Endothelial cell of umbilical vein (primary cell): ENCODE results near the gene FSD2. TPM values are rescaled to one million over a fixed set of nuclear protein-coding genes. Genes with fewer than 3 reads are reported as not detected.

ENCODE experiments used
- BruUV-seq: library from RNA; stranded (reverse); fragments of 400-500 nt; replicated peaks from 2 replicates; lab custom pipeline; 2021; lab: Mats Ljungman, UMichigan
- CTCF ChIA-PET: fragments of 300-600, 350-600 bp; sonication (Branson Sonifier 250); formaldehyde crosslinking; loops from one replicate; lab custom pipeline; 2021; ENCODE audit warnings: antibody characterized with exemption, inconsistent platforms; lab: Charles Lee
- POLR2A ChIA-PET: fragments of 300-600, 350-600 bp; sonication (Branson Sonifier 250); formaldehyde crosslinking; loops from one replicate; lab custom pipeline; 2021; ENCODE audit warnings: antibody characterized with exemption, inconsistent platforms; lab: Charles Lee
- DNase-seq: peaks from one replicate; pipeline ENCODE4 v3.0.0-alpha.2; 2011; ENCODE audit warnings: low read depth, low spot score
- FAIRE-seq: peaks from 2 replicates; lab custom pipeline; 2011; peaks lifted over from hg19 to GRCh38; lab: Jason Lieb, UNC
- H2AFZ ChIP-seq: 2 replicates; pipeline ENCODE4 v1.6.0; 2012; ENCODE audit warnings: low read depth, low read length, control low read depth, inconsistent platforms
- H3K27ac ChIP-seq: 2 replicates; pipeline ENCODE4 v1.5.1; 2011; ENCODE audit warnings: low read depth, mild to moderate bottlenecking, control low read depth, low read length, moderate library complexity; ENCODE audit not compliant: insufficient read depth
- H3K27me3 ChIP-seq, 2 experiments: 2 replicates each; pipeline versions ENCODE4 v1.6.0 to v1.6.1; 2011; ENCODE audit warnings: low read length in 2 of 2, mixed read lengths in 1 of 2; ENCODE audit not compliant: control insufficient read depth in 2 of 2, insufficient read depth in 2 of 2
- H3K36me3 ChIP-seq, 2 experiments: 2 replicates in 1 of 2; 3 replicates in 1 of 2; pipeline ENCODE4 v1.5.1; 2011; ENCODE audit warnings: low read length in 2 of 2, mild to moderate bottlenecking in 1 of 2, moderate library complexity in 1 of 2; ENCODE audit not compliant: control insufficient read depth in 2 of 2, insufficient read depth in 2 of 2; ENCODE audit errors: extremely low read depth in 1 of 2
- H3K4me1 ChIP-seq: 3 replicates; pipeline ENCODE4 v1.5.1; 2011; ENCODE audit warnings: mild to moderate bottlenecking, low read length; ENCODE audit not compliant: control insufficient read depth, insufficient read depth; ENCODE audit errors: extremely low read depth
- H3K4me2 ChIP-seq: 2 replicates; pipeline ENCODE4 v1.6.1; 2011; ENCODE audit warnings: low read length, control low read depth, mixed read lengths; ENCODE audit not compliant: insufficient read depth
- H3K4me3 ChIP-seq, 3 experiments: fragments of 200-600 bp in 1 of 3; sonication (generic), shearing (Covaris generic) in 1 of 3; replicated peaks in 1 of 3; 2 replicates each; pipeline ENCODE4 v1.5.1; 2011 to 2016; ENCODE audit warnings: control low read depth in 3 of 3, low read length in 3 of 3, mild to moderate bottlenecking in 2 of 3, inconsistent platforms in 1 of 3, low read depth in 1 of 3, moderate library complexity in 1 of 3; ENCODE audit not compliant: insufficient read depth in 1 of 3
- H3K79me2 ChIP-seq: 2 replicates; pipeline ENCODE4 v1.6.0; 2012; ENCODE audit warnings: low read length, inconsistent platforms; ENCODE audit not compliant: control insufficient read depth, insufficient read depth
- H3K9ac ChIP-seq: replicated peaks from 2 replicates; pipeline ENCODE3; 2011; ENCODE audit warnings: low read length, control low read depth; ENCODE audit not compliant: insufficient read depth; ENCODE audit errors: extremely low read depth
- H3K9me1 ChIP-seq: replicated peaks from 3 replicates; pipeline ENCODE4 v1.6.0; 2011; ENCODE audit warnings: mild to moderate bottlenecking, low read length; ENCODE audit not compliant: control insufficient read depth, insufficient read depth; ENCODE audit errors: extremely low read depth
- H3K9me3 ChIP-seq: replicated peaks from 2 replicates; pipeline ENCODE4 v1.5.1; 2012; ENCODE audit warnings: low read length, inconsistent platforms; ENCODE audit not compliant: control insufficient read depth, insufficient read depth
- H4K20me1 ChIP-seq: replicated peaks from 2 replicates; pipeline ENCODE3; 2011; ENCODE audit warnings: mild to moderate bottlenecking, low read length; ENCODE audit not compliant: control insufficient read depth, insufficient read depth; ENCODE audit errors: extremely low read depth
- EZH2 ChIP-seq: IDR thresholded peaks from 2 replicates; pipeline ENCODE4 v1.6.1; 2012; ENCODE audit warnings: borderline replicate concordance, low read depth, mild to moderate bottlenecking, moderate library complexity, low read length, inconsistent platforms; ENCODE audit not compliant: severe bottlenecking
- FOS ChIP-seq: IDR thresholded peaks from 2 replicates; pipeline ENCODE4 v1.6.1; 2011; ENCODE audit warnings: mild to moderate bottlenecking, low read length, moderate library complexity, borderline replicate concordance; ENCODE audit not compliant: insufficient read depth
- GATA2 ChIP-seq: IDR thresholded peaks from 2 replicates; pipeline ENCODE4 v1.7.0; 2011; ENCODE audit warnings: low read depth, mild to moderate bottlenecking, moderate library complexity, mixed read lengths, low read length; ENCODE audit not compliant: insufficient read length, insufficient read depth
- JUN ChIP-seq: IDR thresholded peaks from 2 replicates; pipeline ENCODE4 v1.6.1; 2011; ENCODE audit warnings: borderline replicate concordance, low read depth; ENCODE audit not compliant: insufficient read length, insufficient read depth
- MYC ChIP-seq: IDR thresholded peaks from one replicate; pipeline ENCODE4 v1.6.1; 2011; ENCODE audit warnings: mild to moderate bottlenecking, low read depth, low read length
- POLR2A ChIP-seq: IDR thresholded peaks from 2 replicates; pipeline ENCODE4 v1.6.1; 2012; ENCODE audit warnings: low read depth, mild to moderate bottlenecking, control low read depth, low read length
- POLR2AphosphoS5 ChIP-seq: IDR thresholded peaks from 2 replicates; pipeline ENCODE4 v1.6.1; 2012; ENCODE audit warnings: low read depth, mild to moderate bottlenecking, control low read depth, low read length, moderate library complexity; ENCODE audit not compliant: insufficient read depth
- dilution Hi-C: fragments of 300-500 bp; cut with MboI; formaldehyde crosslinking; loops from one replicate; pipeline ENCODE4 v1.15.0; 2019; ENCODE audit warnings: low sequenced_read_pairs; ENCODE audit not compliant: extremely low pct_ligation_motif_present
- intact Hi-C: fragments of 100-400 bp; cut with micrococcal nuclease; formaldehyde crosslinking; loops from one replicate; pipeline ENCODE4 v1.10.0; 2022
- polyA plus RNA-seq, 4 experiments: library from polyadenylated mRNA; depleted of rRNA in 3 of 4; stranded (reverse) in 3 of 4; unstranded in 1 of 4; fragments of >200 nt; gene quantifications; 2 replicates each; pipeline versions ENCODE4 v1.2.1 to v1.2.3, GENCODE V29; 2011 to 2012; ENCODE audit warnings: missing spikeins in 1 of 4
- total RNA-seq: library from RNA; stranded (reverse); gene quantifications from 2 replicates; pipeline ENCODE4 v1.2.3, GENCODE V29; 2021
- TF ChIP-seq, protein P1 (sequence below), 2 donors: IDR thresholded peaks; 1 replicate in 1 of 2; 2 replicates in 1 of 2; pipeline ENCODE4 v1.5.1; 2011; ENCODE audit warnings: low read length in 2 of 2, mild to moderate bottlenecking in 2 of 2, moderate library complexity in 2 of 2, control low read depth in 1 of 2, inconsistent platforms in 1 of 2, low read depth in 1 of 2; ENCODE audit not compliant: insufficient read depth in 1 of 2; ENCODE audit errors: extremely low read depth in 1 of 2
- TF ChIP-seq, protein P2 (sequence below): IDR thresholded peaks from 2 replicates; pipeline ENCODE4 v1.6.1; 2011; ENCODE audit not compliant: insufficient read depth, insufficient read length

The FSD2 gene
- total and polyA plus RNA-seq, 2 donors (not counting 3 experiments of a cell fraction or from before 2014, with no cell fraction given): not detected

DNA sequence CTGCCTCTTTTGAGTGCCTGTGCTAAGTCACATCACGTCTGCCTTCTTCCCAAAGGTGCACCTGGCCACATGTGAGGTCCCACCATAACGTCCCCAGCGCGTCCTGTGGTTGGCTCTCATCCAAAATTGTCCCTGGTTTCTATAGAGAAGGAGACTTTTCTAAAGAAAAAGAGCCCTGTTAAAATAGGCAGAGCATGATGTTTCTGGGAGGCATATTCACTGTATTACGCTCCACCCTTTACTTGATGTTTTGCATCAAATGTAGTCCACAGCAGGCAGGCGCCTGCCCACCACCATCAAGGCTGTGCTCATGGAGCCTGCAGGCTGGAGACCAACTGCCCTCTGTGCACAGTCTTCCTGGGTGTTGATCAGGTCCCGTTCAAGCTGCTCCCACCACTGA, 39.8 kb upstream of the FSD2 start:
- dilution Hi-C loops (no loop called here), intact Hi-C loops (loop anchor here (10.0 kb wide), 1 partner anchor 109 kb away; the partner anchor contains the start of gene HOMER2)
- H3K9me3 ChIP-seq: no peaks in the 10 kb centered on the region
- ChIA-PET CTCF (no interaction called here), POLR2A (no interaction called here)
- no peaks in the 10 kb centered on the region for H3K4me1 ChIP-seq
- DNase-seq (no peak), FAIRE-seq (no peak)
- H3K79me2 ChIP-seq: no peaks in the 10 kb centered on the region
- no peaks in the 10 kb centered on the region for H4K20me1 ChIP-seq
- no peak overlapping the region for H3K4me3 ChIP-seq
- H3K4me2 ChIP-seq: no peak overlapping the region
- no TSS peak for BruUV-seq
- no peak overlapping the region for H3K9ac ChIP-seq
- no peaks in the 10 kb centered on the region for H3K36me3 ChIP-seq
- no peak overlapping the region for H2AFZ ChIP-seq
- TF ChIP-seq MYC (no peak), EZH2 (no peak), POLR2AphosphoS5 (no peak), FOS (no peak), GATA2 (no peak), JUN (no peak), POLR2A (no peak)
- TF ChIP-seq, protein P1, sequence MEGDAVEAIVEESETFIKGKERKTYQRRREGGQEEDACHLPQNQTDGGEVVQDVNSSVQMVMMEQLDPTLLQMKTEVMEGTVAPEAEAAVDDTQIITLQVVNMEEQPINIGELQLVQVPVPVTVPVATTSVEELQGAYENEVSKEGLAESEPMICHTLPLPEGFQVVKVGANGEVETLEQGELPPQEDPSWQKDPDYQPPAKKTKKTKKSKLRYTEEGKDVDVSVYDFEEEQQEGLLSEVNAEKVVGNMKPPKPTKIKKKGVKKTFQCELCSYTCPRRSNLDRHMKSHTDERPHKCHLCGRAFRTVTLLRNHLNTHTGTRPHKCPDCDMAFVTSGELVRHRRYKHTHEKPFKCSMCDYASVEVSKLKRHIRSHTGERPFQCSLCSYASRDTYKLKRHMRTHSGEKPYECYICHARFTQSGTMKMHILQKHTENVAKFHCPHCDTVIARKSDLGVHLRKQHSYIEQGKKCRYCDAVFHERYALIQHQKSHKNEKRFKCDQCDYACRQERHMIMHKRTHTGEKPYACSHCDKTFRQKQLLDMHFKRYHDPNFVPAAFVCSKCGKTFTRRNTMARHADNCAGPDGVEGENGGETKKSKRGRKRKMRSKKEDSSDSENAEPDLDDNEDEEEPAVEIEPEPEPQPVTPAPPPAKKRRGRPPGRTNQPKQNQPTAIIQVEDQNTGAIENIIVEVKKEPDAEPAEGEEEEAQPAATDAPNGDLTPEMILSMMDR (IDR thresholded peaks at IDR 0.05; ENCODE audit: extremely low read depth in 1 of 2, insufficient read depth in 1 of 2, low read depth in 1 of 2, low read length in 2 of 2): no peak
- TF ChIP-seq, protein P2, sequence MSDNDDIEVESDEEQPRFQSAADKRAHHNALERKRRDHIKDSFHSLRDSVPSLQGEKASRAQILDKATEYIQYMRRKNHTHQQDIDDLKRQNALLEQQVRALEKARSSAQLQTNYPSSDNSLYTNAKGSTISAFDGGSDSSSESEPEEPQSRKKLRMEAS: no peak
- peaks cover 0 to 5% of the 10 kb centered on the region in 2 experiments for H3K27me3 ChIP-seq
- H3K9me1 ChIP-seq: no peaks in the 10 kb centered on the region
- H3K27ac ChIP-seq: no peak overlapping the region
